ENCODE measurements around the gene MAP4K4.

Gene MAP4K4

DNA sequence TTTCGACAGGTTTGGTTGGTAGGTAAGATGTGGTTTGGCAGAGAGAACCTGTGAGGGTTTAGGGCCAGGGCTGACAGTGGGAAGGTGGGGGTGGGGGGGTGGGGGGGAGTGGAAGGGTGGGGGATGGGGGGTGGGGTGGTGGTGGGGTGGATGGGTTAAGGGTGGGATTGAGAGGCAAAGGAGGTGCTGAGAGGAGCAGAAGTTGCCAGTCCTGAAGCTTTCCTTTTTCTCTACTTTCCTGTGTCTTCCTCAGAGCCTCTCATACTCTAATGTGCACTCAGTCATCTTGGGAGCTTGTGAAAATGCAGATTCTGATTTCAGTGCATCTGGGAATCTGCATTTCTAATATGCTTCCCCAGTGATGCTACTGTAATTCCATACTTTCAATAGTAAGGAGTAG, 21.0 kb downstream of the MAP4K4 start:
- H4K91ac ChIP-seq (ENCODE audit: low read depth, low read length, poor library complexity) = no peak overlapping the region
- no peak overlapping the region for H3K4ac ChIP-seq (ENCODE audit: low read length)
- H3K18ac ChIP-seq (ENCODE audit: low read length) = no peak overlapping the region
- no peak overlapping the region for H2BK5ac ChIP-seq (ENCODE audit: low read length)
- no peak overlapping the region for H3K23ac ChIP-seq (ENCODE audit: low read depth, low read length, poor library complexity)
- H3K27me3 ChIP-seq (ENCODE audit: control insufficient read depth in 3 of 3, insufficient read depth in 3 of 3, low read depth in 1 of 3, low read length in 3 of 3) = no peaks in the 10 kb centered on the region
- H4K8ac ChIP-seq (ENCODE audit: low read depth, low read length) = no peak overlapping the region
- whole genome bisulfite sequencing, 2 donors (ENCODE audit: extremely low coverage in 2 of 2, insufficient read length in 2 of 2, insufficient replicate concordance in 1 of 2) = no CpG with 5 or more reads among the region's 1 CpG
- H2BK12ac ChIP-seq (ENCODE audit: low read length) = no peak overlapping the region
- no peak overlapping the region for H2AFZ ChIP-seq (ENCODE audit: low read length)
- H3K9ac ChIP-seq (ENCODE audit: low read depth, low read length, poor library complexity) = no peak overlapping the region
- H2AK5ac ChIP-seq (ENCODE audit: low read depth, low read length) = no peak overlapping the region
- H3K4me3 ChIP-seq (ENCODE audit: low read length in 2 of 2) = no peak overlapping the region
- no peak overlapping the region for H3K4me2 ChIP-seq (ENCODE audit: insufficient read depth, low read length, poor library complexity, severe bottlenecking)
- H2BK120ac ChIP-seq (ENCODE audit: low read depth, low read length) = no peak overlapping the region
- no peak overlapping the region for H2BK15ac ChIP-seq (ENCODE audit: low read length)
- no peaks in the 10 kb centered on the region for H3K79me1 ChIP-seq (ENCODE audit: low read depth, low read length)
- no peak overlapping the region for H3K27ac ChIP-seq (replicated peaks; ENCODE audit: low read length)
- H3K4me1 ChIP-seq (ENCODE audit: control insufficient read depth in 2 of 2, insufficient read depth in 1 of 2, low read depth in 1 of 2, low read length in 2 of 2) = no peaks in the 10 kb centered on the region
- H3K9me3 ChIP-seq (replicated peaks in 1 of 2; ENCODE audit: control insufficient read depth in 2 of 2, insufficient read depth in 1 of 2, low read depth in 1 of 2, low read length in 2 of 2) = peaks cover 0 to 37% of the 10 kb centered on the region in 2 donors
- no peak overlapping the region for H3K14ac ChIP-seq (ENCODE audit: low read length)
- peaks cover 0 to 56% of the 10 kb centered on the region in 2 donors for H3K36me3 ChIP-seq (replicated peaks in 1 of 2; ENCODE audit: control insufficient read depth in 2 of 2, insufficient read depth in 2 of 2, low read length in 2 of 2)
- DNase-seq (ENCODE audit: low spot score) = no peak

DNA sequence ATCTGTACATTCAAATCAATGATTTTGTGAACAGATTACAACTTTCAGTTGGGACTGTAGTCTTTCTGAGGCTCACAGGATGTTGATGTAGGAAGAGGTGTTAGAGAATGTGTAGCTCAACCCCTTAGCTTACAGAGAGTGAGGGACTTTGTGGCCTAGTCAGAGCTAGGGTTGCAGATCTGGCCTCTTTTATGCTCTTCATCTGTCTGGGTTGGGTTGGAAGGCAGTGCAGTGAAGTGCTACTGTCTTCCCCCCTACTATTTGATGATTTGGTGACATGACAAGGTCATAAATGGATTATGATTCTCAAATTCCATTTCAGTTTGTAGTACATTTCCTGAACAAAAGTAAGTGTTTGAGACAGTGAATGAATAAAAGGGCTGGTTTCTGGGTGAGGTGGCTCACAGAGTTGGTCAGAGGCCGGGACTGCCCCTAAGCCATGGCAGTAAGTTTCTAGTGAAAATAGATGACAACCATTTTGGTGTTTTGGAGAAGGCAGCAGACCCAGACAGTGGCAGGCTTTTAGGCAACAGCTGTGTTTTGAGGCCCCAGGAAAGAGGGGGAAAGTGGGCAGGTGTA, 21.6 kb downstream of the MAP4K4 start:
- Histone ChIP-seq H3K9me3 (replicated peaks in 1 of 2; ENCODE audit: control insufficient read depth in 2 of 2, insufficient read depth in 1 of 2, low read depth in 1 of 2, low read length in 2 of 2) (peaks cover 0 to 43% of the 10 kb centered on the region in 2 donors), H3K36me3 (replicated peaks in 1 of 2; ENCODE audit: control insufficient read depth in 2 of 2, insufficient read depth in 2 of 2, low read length in 2 of 2) (peaks cover 0 to 59% of the 10 kb centered on the region in 2 donors), H3K14ac (ENCODE audit: low read length) (no peak overlapping the region), H3K23ac (ENCODE audit: low read depth, low read length, poor library complexity) (no peak overlapping the region), H2AK5ac (ENCODE audit: low read depth, low read length) (no peak overlapping the region), H4K91ac (ENCODE audit: low read depth, low read length, poor library complexity) (no peak overlapping the region), H3K18ac (ENCODE audit: low read length) (no peak overlapping the region), H4K8ac (ENCODE audit: low read depth, low read length) (no peak overlapping the region), H3K79me1 (ENCODE audit: low read depth, low read length) (no peaks in the 10 kb centered on the region), H3K4ac (ENCODE audit: low read length) (no peak overlapping the region), H2BK15ac (ENCODE audit: low read length) (no peak overlapping the region), H3K4me3 (ENCODE audit: low read length in 2 of 2) (no peak overlapping the region), H2AFZ (ENCODE audit: low read length) (no peak overlapping the region), H2BK120ac (ENCODE audit: low read depth, low read length) (no peak overlapping the region), H2BK12ac (ENCODE audit: low read length) (no peak overlapping the region), H3K4me2 (ENCODE audit: insufficient read depth, low read length, poor library complexity, severe bottlenecking) (no peak overlapping the region), H3K4me1 (ENCODE audit: control insufficient read depth in 2 of 2, insufficient read depth in 1 of 2, low read depth in 1 of 2, low read length in 2 of 2) (no peaks in the 10 kb centered on the region), H3K27ac (replicated peaks; ENCODE audit: low read length) (no peak overlapping the region), H2BK5ac (ENCODE audit: low read length) (no peak overlapping the region), H3K9ac (ENCODE audit: low read depth, low read length, poor library complexity) (no peak overlapping the region), H3K27me3 (ENCODE audit: control insufficient read depth in 3 of 3, insufficient read depth in 3 of 3, low read depth in 1 of 3, low read length in 3 of 3) (no peaks in the 10 kb centered on the region)
- WGBS, 2 donors (ENCODE audit: extremely low coverage in 2 of 2, insufficient read length in 2 of 2, insufficient replicate concordance in 1 of 2) = no CpG with 5 or more reads among the region's 1 CpG
- no peak for DNase-seq (ENCODE audit: low spot score)

DNA sequence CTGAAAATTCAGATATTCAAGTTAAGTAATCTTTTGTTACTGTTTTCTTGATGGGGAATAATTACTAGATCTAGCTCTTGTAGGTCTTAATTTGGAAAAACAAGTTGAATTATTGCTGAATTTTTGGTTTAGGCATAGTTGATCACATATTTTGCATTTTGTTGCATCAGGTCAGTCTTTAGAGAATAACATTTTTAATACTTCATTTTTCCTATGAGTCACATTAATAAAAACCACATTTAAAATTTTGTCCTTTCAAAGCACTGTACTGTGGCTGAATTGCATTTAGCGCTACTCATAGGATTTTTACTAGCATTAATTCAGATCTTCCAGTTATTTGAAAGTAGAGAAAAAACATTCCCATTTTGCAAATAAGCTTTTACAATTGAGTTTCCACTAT, 23.2 kb downstream of the MAP4K4 start:
- Histone ChIP-seq H3K4me2 (ENCODE audit: insufficient read depth, low read length, poor library complexity, severe bottlenecking) (no peak overlapping the region), H4K8ac (ENCODE audit: low read depth, low read length) (no peak overlapping the region), H2AFZ (ENCODE audit: low read length) (no peak overlapping the region), H3K4me3 (ENCODE audit: low read length in 2 of 2) (no peak overlapping the region), H2BK12ac (ENCODE audit: low read length) (no peak overlapping the region), H3K23ac (ENCODE audit: low read depth, low read length, poor library complexity) (no peak overlapping the region), H2BK5ac (ENCODE audit: low read length) (no peak overlapping the region), H2AK5ac (ENCODE audit: low read depth, low read length) (no peak overlapping the region), H2BK15ac (ENCODE audit: low read length) (no peak overlapping the region), H3K18ac (ENCODE audit: low read length) (no peak overlapping the region), H3K4me1 (ENCODE audit: control insufficient read depth in 2 of 2, insufficient read depth in 1 of 2, low read depth in 1 of 2, low read length in 2 of 2) (peaks cover 0 to 2% of the 10 kb centered on the region in 2 donors), H3K27ac (replicated peaks; ENCODE audit: low read length) (no peak overlapping the region), H3K9me3 (replicated peaks in 1 of 2; ENCODE audit: control insufficient read depth in 2 of 2, insufficient read depth in 1 of 2, low read depth in 1 of 2, low read length in 2 of 2) (peaks cover 0 to 33% of the 10 kb centered on the region in 2 donors), H3K9ac (ENCODE audit: low read depth, low read length, poor library complexity) (no peak overlapping the region), H3K14ac (ENCODE audit: low read length) (no peak overlapping the region), H3K4ac (ENCODE audit: low read length) (no peak overlapping the region), H3K79me1 (ENCODE audit: low read depth, low read length) (peaks cover 4% of the 10 kb centered on the region), H4K91ac (ENCODE audit: low read depth, low read length, poor library complexity) (no peak overlapping the region), H3K36me3 (replicated peaks in 1 of 2; ENCODE audit: control insufficient read depth in 2 of 2, insufficient read depth in 2 of 2, low read length in 2 of 2) (peaks cover 0 to 53% of the 10 kb centered on the region in 2 donors), H2BK120ac (ENCODE audit: low read depth, low read length) (no peak overlapping the region), H3K27me3 (ENCODE audit: control insufficient read depth in 3 of 3, insufficient read depth in 3 of 3, low read depth in 1 of 3, low read length in 3 of 3) (no peaks in the 10 kb centered on the region)
- no peak for DNase-seq (ENCODE audit: low spot score)
- no CpG with 5 or more reads among the region's 1 CpG for WGBS, 2 donors (ENCODE audit: extremely low coverage in 2 of 2, insufficient read length in 2 of 2, insufficient replicate concordance in 1 of 2)

- peaks cover 4% of the 10 kb centered on the region for H3K79me1 ChIP-seq (ENCODE audit: low read depth, low read length)
- no peak overlapping the region for H3K27ac ChIP-seq (replicated peaks; ENCODE audit: low read length)
- no peak overlapping the region for H4K91ac ChIP-seq (ENCODE audit: low read depth, low read length, poor library complexity)
- H3K4ac ChIP-seq (ENCODE audit: low read length) = no peak overlapping the region
- H3K27me3 ChIP-seq (ENCODE audit: control insufficient read depth in 3 of 3, insufficient read depth in 3 of 3, low read depth in 1 of 3, low read length in 3 of 3) = no peaks in the 10 kb centered on the region
- no CpG with 5 or more reads among the region's 4 CpGs for WGBS, 2 donors (ENCODE audit: extremely low coverage in 2 of 2, insufficient read length in 2 of 2, insufficient replicate concordance in 1 of 2)
- H3K4me2 ChIP-seq (ENCODE audit: insufficient read depth, low read length, poor library complexity, severe bottlenecking) = no peak overlapping the region
- H3K4me3 ChIP-seq (ENCODE audit: low read length in 2 of 2) = no peak overlapping the region
- DNase-seq (ENCODE audit: low spot score) = no peak
- H3K18ac ChIP-seq (ENCODE audit: low read length) = no peak overlapping the region
- no peak overlapping the region for H3K23ac ChIP-seq (ENCODE audit: low read depth, low read length, poor library complexity)
- H2BK15ac ChIP-seq (ENCODE audit: low read length) = no peak overlapping the region
- H2BK12ac ChIP-seq (ENCODE audit: low read length) = no peak overlapping the region
- no peak overlapping the region for H2BK5ac ChIP-seq (ENCODE audit: low read length)
- no peak overlapping the region for H4K8ac ChIP-seq (ENCODE audit: low read depth, low read length)
- H2BK120ac ChIP-seq (ENCODE audit: low read depth, low read length) = no peak overlapping the region
- H3K9me3 ChIP-seq (replicated peaks in 1 of 2; ENCODE audit: control insufficient read depth in 2 of 2, insufficient read depth in 1 of 2, low read depth in 1 of 2, low read length in 2 of 2) = peaks cover 0 to 35% of the 10 kb centered on the region in 2 donors
- no peak overlapping the region for H2AK5ac ChIP-seq (ENCODE audit: low read depth, low read length)
- H3K4me1 ChIP-seq (ENCODE audit: control insufficient read depth in 2 of 2, insufficient read depth in 1 of 2, low read depth in 1 of 2, low read length in 2 of 2) = peaks cover 0 to 2% of the 10 kb centered on the region in 2 donors
- H2AFZ ChIP-seq (ENCODE audit: low read length) = no peak overlapping the region
- peaks cover 0 to 37% of the 10 kb centered on the region in 2 donors for H3K36me3 ChIP-seq (replicated peaks in 1 of 2; ENCODE audit: control insufficient read depth in 2 of 2, insufficient read depth in 2 of 2, low read length in 2 of 2)
- no peak overlapping the region for H3K14ac ChIP-seq (ENCODE audit: low read length)
- H3K9ac ChIP-seq (ENCODE audit: low read depth, low read length, poor library complexity) = no peak overlapping the region
These were observed 25.4 kb downstream of the MAP4K4 start for GRCh38 chr2:101722864-101723263.
